Fibroblast of villous mesenchyme (primary cell): ENCODE results near the gene CD40. TPM values are rescaled to one million over a fixed set of nuclear protein-coding genes. Genes with fewer than 3 reads are reported as not detected.

Experiments
- DNase-seq: peaks from one replicate; pipeline ENCODE4 v3.0.0-alpha.2; 2010; ENCODE audit warnings: low read depth
- H3K4me3 ChIP-seq: 2 replicates; pipeline ENCODE4 v1.5.1; 2011; ENCODE audit warnings: low read depth, mild to moderate bottlenecking, low read length
- total RNA-seq: library from RNA; depleted of rRNA; stranded (reverse); fragments of >200 nt; gene quantifications from 2 replicates; pipeline ENCODE4 v1.2.3, GENCODE V29; 2012
- TF ChIP-seq, protein P1 (sequence below): IDR thresholded peaks from 2 replicates; pipeline ENCODE4 v1.5.1; 2012; ENCODE audit warnings: low read depth, mild to moderate bottlenecking, low read length; ENCODE audit not compliant: insufficient read depth

The CD40 gene
- total RNA-seq, 1 donor, result 0.43 TPM

DNA sequence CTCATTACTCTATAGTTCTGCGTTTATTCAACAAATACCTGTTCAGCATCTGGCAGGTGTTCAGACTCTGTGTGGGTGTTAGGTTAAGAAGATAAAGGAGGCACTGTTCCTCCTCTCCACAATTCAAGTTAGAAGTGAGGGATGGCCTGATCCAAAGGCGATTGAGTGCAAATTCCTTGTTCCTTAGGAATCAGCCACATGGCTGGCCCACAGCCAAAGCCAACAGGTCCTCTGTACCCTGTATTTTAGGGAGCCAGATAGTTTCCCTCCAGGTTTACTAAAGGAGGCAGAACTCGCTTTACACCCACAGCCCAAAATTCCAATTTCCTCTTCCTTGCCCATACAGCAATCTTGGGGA is 5.0 kb upstream of the CD40 start:
- no peak for DNase-seq
- TF ChIP-seq, protein P1, sequence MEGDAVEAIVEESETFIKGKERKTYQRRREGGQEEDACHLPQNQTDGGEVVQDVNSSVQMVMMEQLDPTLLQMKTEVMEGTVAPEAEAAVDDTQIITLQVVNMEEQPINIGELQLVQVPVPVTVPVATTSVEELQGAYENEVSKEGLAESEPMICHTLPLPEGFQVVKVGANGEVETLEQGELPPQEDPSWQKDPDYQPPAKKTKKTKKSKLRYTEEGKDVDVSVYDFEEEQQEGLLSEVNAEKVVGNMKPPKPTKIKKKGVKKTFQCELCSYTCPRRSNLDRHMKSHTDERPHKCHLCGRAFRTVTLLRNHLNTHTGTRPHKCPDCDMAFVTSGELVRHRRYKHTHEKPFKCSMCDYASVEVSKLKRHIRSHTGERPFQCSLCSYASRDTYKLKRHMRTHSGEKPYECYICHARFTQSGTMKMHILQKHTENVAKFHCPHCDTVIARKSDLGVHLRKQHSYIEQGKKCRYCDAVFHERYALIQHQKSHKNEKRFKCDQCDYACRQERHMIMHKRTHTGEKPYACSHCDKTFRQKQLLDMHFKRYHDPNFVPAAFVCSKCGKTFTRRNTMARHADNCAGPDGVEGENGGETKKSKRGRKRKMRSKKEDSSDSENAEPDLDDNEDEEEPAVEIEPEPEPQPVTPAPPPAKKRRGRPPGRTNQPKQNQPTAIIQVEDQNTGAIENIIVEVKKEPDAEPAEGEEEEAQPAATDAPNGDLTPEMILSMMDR, result no peak
- H3K4me3 ChIP-seq, result no peak overlapping the region

DNA sequence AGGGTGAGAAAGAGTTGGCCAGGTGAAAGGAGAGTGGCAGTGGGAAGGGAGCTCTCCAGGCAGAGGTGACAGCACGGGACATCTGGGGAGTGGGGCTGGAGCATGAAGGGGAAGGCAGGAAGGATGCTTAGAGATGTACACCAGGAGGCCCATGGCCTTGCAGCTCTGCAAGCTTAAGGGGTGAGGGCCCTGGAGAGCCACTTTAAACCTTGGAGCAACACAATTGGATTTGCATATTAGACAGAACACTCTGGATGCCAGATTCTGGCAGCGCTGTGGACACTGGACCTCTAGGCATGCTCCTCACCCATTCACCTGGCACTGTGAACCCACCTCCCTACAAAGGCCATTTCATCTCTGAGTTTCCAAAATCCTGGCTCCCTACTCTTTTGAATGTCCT is 3.7 kb upstream of the CD40 start:
- DNase-seq, result no peak
- H3K4me3 ChIP-seq, result no peak overlapping the region
- TF ChIP-seq, protein P1, result no peak

DNA sequence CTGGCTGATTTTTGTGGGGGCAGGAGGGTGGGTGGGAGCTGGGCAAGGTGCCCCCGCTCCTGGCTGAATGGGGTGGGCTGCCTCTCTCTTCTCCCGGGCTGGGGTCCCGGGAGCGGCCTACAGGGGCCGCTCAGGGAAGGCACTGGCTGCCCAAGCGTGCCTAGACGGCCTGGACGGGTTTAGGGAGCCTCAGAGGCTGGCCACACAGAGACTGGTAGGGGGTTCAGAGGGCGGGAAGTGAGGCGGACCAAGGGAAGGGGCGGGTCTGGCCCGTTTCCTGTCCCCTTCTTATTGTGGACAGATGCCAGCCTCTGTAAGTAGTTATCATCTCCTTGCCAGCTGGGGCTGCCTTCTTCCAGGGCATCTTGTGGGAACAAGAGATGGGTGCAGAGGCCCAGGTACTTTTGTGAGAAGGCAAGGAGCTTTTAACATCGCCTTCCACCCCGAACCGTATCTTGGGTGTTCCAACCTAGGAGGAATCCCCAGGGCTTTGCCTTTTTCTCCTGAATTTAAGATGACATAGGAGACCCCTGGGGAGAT is 437 bp downstream of the CD40 start:
- peak overlapping the region; percentile 52 for H3K4me3 ChIP-seq
- TF ChIP-seq, protein P1, result no peak
- no peak for DNase-seq

DNA sequence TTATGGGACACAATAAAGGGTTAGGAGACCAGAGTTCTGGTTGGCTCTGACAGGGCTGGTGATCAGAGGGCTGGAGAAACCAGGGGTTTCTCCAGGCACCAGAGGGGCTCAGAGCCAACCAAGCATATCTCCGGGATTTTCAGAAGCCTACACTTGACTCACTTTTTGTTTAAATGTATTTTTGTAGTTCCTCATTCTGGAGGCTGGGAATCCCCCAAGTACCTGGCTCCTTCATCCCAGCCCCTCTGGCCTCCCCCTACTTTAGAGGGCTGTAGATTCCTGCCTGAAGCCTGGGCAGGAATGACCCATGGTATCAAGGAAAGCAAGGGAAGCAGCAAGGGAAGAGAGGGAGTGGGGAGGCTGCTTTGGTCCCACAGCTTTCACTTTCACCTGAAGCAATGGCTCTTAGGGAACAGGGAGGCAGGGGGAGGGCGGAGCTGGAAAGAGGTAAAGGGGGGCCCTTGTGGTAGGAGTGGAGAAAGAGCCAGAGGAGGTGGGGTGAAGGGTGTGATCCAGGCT is 973 bp downstream of the CD40 start:
- DNase-seq, result no peak
- TF ChIP-seq, protein P1, result no peak

DNA sequence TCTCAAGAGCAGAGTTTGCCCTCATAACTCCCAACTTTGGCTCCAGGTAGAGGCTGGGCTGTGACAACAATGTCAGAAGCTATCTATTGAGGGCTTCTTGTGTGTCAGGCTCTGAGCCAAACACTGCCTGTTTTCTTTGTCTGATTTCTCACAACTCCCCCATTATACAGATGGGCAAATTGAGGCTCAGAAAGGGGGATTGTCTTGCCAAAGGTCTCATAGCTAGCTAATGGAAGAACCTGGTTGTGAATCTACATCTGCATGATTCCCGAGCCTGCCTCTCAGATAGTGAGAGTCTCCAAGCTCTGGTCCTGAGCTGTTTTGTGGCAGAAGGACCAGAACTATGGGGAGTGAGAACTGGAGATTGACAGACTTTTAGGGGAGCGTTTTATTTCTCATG is 1.4 kb downstream of the CD40 start:
- DNase-seq, result no peak
- H3K4me3 ChIP-seq, result no peak overlapping the region
- TF ChIP-seq, protein P1, result no peak

More for the DNA sequence above, 973 bp downstream of the CD40 start:
- no peak overlapping the region for H3K4me3 ChIP-seq

DNA sequence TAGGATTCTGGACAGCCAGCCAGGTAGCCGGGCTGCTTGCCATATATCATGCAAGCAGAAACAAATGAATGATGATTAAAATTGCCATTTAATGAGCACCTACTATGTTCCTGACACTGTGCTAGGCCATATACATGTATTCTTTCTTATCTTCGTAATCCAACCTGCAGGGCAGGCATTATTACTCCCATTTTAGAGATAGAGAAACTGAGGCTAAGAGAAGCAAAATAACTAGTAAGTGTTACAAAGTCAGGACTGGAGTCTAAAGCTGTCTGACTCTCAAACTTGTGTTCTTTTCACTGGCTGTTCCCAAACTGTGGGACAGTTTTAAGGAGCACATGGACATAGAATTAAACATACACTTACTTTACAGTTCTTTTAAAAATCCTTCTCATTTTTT is 2.0 kb downstream of the CD40 start:
- no peak for DNase-seq
- H3K4me3 ChIP-seq, result no peak overlapping the region
- TF ChIP-seq, protein P1, result no peak
